ENCODE results near the gene UPP2.

- TF ChIP-seq CTCF (IDR thresholded peaks at IDR 0.05), result no peak
- no peak for TF ChIP-seq POLR2A (IDR thresholded peaks at IDR 0.05)
Observed at GRCh38 chr2:158174495-158174894, 72.8 kb downstream of the UPP2 start.

Measured in uterus (tissue), 2 donors.